DND-41 (cell line): ENCODE data around the gene DPPA5.
"Not testable (repeated sequence)": the region's sequence is repeated elsewhere in the genome, so short reads cannot be mapped to it uniquely, and the experiment has no call there.

ENCODE experiments used
- ATAC-seq: fragments of 200-7000 bp; cut with Tn5 transposase; 3 replicates; pipeline ENCODE4 v1.9.1; 2021; ENCODE audit warnings: low read depth; ENCODE audit not compliant: insufficient read depth
- DNase-seq: peaks from one replicate; pipeline ENCODE4 v3.0.0-alpha.2; 2020
- H2AFZ ChIP-seq: 2 replicates; pipeline ENCODE4 v1.6.0; 2012; ENCODE audit warnings: low read depth, low read length
- H3K27ac ChIP-seq: 2 replicates; pipeline ENCODE4 v1.5.1; 2012; ENCODE audit warnings: low read length, inconsistent platforms
- H3K27me3 ChIP-seq: fragments of 200-600 bp; sonication (generic); 2 replicates; pipeline ENCODE4 v1.6.0; 2012; ENCODE audit warnings: low read length, mild to moderate bottlenecking, inconsistent platforms; ENCODE audit not compliant: insufficient read depth, poor library complexity
- H3K36me3 ChIP-seq: 2 replicates; pipeline ENCODE4 v1.5.1; 2012; ENCODE audit warnings: low read length, inconsistent platforms; ENCODE audit not compliant: insufficient read depth
- H3K4me1 ChIP-seq: 2 replicates; pipeline ENCODE4 v1.5.1; 2012; ENCODE audit warnings: mild to moderate bottlenecking, low read length; ENCODE audit not compliant: insufficient read depth
- H3K4me2 ChIP-seq: 2 replicates; pipeline ENCODE4 v1.6.0; 2012; ENCODE audit warnings: mild to moderate bottlenecking, moderate library complexity, low read length, inconsistent platforms; ENCODE audit not compliant: insufficient read depth
- H3K4me3 ChIP-seq, 2 experiments: fragments of 200-600 bp in 1 of 2; shearing (Covaris generic) in 1 of 2; 2 replicates each; pipeline ENCODE4 v1.5.1; 2012 to 2016; ENCODE audit warnings: inconsistent platforms in 2 of 2, low read length in 2 of 2, mild to moderate bottlenecking in 2 of 2, low read depth in 1 of 2, moderate library complexity in 1 of 2
- H3K79me2 ChIP-seq: 2 replicates; pipeline ENCODE4 v1.6.0; 2012; ENCODE audit warnings: low read length, inconsistent platforms; ENCODE audit not compliant: insufficient read depth
- H3K9ac ChIP-seq: 2 replicates; pipeline ENCODE4 v1.6.0; 2012; ENCODE audit warnings: low read depth, mild to moderate bottlenecking, inconsistent platforms, low read length, moderate library complexity
- H3K9me3 ChIP-seq: 2 replicates; pipeline ENCODE4 v1.5.1; 2012; ENCODE audit warnings: low read length, moderate library complexity, mild to moderate bottlenecking, inconsistent platforms; ENCODE audit not compliant: insufficient read depth, severe bottlenecking
- H4K20me1 ChIP-seq: 2 replicates; pipeline ENCODE4 v1.6.0; 2012; ENCODE audit warnings: low read length; ENCODE audit not compliant: insufficient read depth
- CTCF ChIP-seq: IDR thresholded peaks from 2 replicates; pipeline ENCODE4 v1.5.1; 2012; ENCODE audit warnings: borderline replicate concordance, low read length, moderate library complexity, mild to moderate bottlenecking; ENCODE audit not compliant: poor library complexity, severe bottlenecking; ENCODE audit errors: extremely low read depth
- EZH2 ChIP-seq: IDR thresholded peaks from 3 replicates; pipeline ENCODE4 v1.6.1; 2012; ENCODE audit warnings: borderline replicate concordance, low read depth, mild to moderate bottlenecking, moderate library complexity, low read length, inconsistent platforms; ENCODE audit not compliant: severe bottlenecking

DPPA5 gene

GRCh38 chr6:73382462-73383113 lies 28.5 kb upstream of the DPPA5 start:
- Histone ChIP-seq H3K9ac (no peak overlapping the region), H3K4me1 (no peaks in the 10 kb centered on the region), H3K4me2 (no peak overlapping the region), H3K27ac (no peak overlapping the region), H3K9me3 (no peaks in the 10 kb centered on the region), H3K27me3 (no peaks in the 10 kb centered on the region), H4K20me1 (no peaks in the 10 kb centered on the region), H2AFZ (no peak overlapping the region), H3K4me3 (no peak overlapping the region), H3K79me2 (no peaks in the 10 kb centered on the region), H3K36me3 (no peaks in the 10 kb centered on the region)
- no peak for ATAC-seq
- no peak for DNase-seq
- TF ChIP-seq CTCF: no peak
- TF ChIP-seq EZH2: no peak

DNA sequence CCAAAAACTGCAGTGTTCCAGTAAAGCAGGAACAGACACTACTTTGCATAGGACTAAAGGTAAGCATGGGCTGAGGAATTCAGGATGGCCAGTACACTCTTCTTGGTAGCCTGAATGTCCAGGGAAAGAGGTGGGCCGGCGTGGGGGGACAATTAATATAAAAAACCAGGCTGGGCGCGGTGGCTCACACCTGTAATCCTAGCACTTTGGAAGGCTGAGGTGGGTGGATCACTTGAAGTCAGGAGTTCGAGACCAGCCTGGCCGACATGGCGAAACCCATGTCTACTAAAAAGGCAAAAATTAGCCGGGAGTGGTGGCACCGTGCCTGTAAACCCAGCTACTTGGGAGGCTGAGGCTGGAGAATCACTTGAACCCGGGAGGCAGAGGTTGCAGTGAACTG lies 27.5 kb upstream of the DPPA5 start:
- ATAC-seq, H2AFZ ChIP-seq: not testable (repeated sequence)

GRCh38 chr6:73377225-73377624 lies 23.1 kb upstream of the DPPA5 start:
- no peak overlapping the region for H2AFZ ChIP-seq
- no peaks in the 10 kb centered on the region for H3K27me3 ChIP-seq
- TF ChIP-seq CTCF: no peak
- TF ChIP-seq EZH2: no peak
- H3K9me3 ChIP-seq: peaks cover 3% of the 10 kb centered on the region
- ATAC-seq (no peak), DNase-seq (no peak)
- H4K20me1 ChIP-seq: no peaks in the 10 kb centered on the region
- H3K4me3 ChIP-seq: no peak overlapping the region
- no peaks in the 10 kb centered on the region for H3K36me3 ChIP-seq
- no peak overlapping the region for H3K4me2 ChIP-seq
- no peaks in the 10 kb centered on the region for H3K4me1 ChIP-seq
- H3K79me2 ChIP-seq: no peaks in the 10 kb centered on the region
- no peak overlapping the region for H3K9ac ChIP-seq
- no peak overlapping the region for H3K27ac ChIP-seq

More for the DNA sequence above, 27.5 kb upstream of the DPPA5 start:
- not testable (repeated sequence) for DNase-seq, H3K79me2 ChIP-seq, H3K36me3 ChIP-seq, H3K4me2 ChIP-seq, H3K4me3 ChIP-seq, H3K4me1 ChIP-seq, H3K27me3 ChIP-seq, H3K27ac ChIP-seq, H3K9me3 ChIP-seq, H3K9ac ChIP-seq, H4K20me1 ChIP-seq

- no peak overlapping the region for H3K9ac ChIP-seq
- ATAC-seq: no peak
- no peaks in the 10 kb centered on the region for H4K20me1 ChIP-seq
- no peak for TF ChIP-seq CTCF
- TF ChIP-seq EZH2: no peak
- no peaks in the 10 kb centered on the region for H3K36me3 ChIP-seq
- no peaks in the 10 kb centered on the region for H3K79me2 ChIP-seq
- no peak overlapping the region for H3K4me3 ChIP-seq
- no peak for DNase-seq
- H3K27ac ChIP-seq: no peak overlapping the region
- H3K4me1 ChIP-seq: no peaks in the 10 kb centered on the region
- H3K9me3 ChIP-seq: peaks cover 8% of the 10 kb centered on the region
- H3K4me2 ChIP-seq: no peak overlapping the region
- no peak overlapping the region for H2AFZ ChIP-seq
- H3K27me3 ChIP-seq: no peaks in the 10 kb centered on the region
Measured at GRCh38 chr6:73375216-73375615, 21.1 kb upstream of the DPPA5 start.
